ENCODE data around the gene DPEP1.

The DPEP1 gene

DNA sequence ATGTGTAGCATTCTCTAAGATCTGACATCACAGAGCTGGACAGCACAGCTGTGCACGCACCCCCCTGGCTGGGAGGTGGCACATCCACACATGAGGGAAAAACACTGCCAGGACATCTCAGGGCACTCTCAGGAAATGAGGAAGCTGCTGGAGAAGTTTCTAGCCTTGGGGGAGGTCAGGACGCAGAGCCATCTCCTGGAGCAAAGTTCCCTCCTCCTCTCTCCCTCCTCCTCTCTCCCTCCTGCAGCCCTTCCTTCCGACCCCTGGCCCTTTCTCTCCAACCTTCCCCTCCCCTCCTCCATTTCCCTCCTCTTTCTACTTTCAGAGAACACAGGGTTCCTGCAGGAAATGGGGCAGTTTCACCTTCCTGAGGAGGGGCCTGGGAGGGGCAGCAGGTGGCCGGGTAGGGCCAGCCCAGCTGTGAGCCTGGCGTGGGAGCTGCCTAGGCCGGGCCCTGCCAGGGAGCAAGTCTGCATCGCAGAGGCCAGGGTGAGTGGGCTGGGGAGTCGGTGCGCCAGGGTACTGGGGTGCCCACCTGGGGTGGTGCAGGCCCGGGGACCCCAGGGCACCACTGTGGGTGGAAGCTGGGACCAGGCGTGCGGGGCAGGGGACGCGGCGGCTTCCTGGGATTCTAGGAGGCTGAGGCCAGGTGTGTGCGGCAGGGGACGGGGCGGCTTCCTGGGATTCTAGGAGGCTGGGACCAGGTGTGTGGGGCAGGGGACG, at the start of gene DPEP1:
DPEP1 (plus strand) TSS at position 412 of the 723 bp plus-strand sequence. CDS start 16,769 bp downstream, outside the sequence.
- TF ChIP-seq, protein P1, sequence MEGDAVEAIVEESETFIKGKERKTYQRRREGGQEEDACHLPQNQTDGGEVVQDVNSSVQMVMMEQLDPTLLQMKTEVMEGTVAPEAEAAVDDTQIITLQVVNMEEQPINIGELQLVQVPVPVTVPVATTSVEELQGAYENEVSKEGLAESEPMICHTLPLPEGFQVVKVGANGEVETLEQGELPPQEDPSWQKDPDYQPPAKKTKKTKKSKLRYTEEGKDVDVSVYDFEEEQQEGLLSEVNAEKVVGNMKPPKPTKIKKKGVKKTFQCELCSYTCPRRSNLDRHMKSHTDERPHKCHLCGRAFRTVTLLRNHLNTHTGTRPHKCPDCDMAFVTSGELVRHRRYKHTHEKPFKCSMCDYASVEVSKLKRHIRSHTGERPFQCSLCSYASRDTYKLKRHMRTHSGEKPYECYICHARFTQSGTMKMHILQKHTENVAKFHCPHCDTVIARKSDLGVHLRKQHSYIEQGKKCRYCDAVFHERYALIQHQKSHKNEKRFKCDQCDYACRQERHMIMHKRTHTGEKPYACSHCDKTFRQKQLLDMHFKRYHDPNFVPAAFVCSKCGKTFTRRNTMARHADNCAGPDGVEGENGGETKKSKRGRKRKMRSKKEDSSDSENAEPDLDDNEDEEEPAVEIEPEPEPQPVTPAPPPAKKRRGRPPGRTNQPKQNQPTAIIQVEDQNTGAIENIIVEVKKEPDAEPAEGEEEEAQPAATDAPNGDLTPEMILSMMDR (IDR thresholded peaks at IDR 0.05), result no peak
- Histone ChIP-seq H3K27me3 (no peaks in the 10 kb centered on the region), H3K36me3 (no peaks in the 10 kb centered on the region), H3K4me3 (ENCODE audit: low read depth in 1 of 2, low read length in 1 of 2) (no peak within 1 kb of the TSS), H3K9me3 (no peaks in the 10 kb centered on the region), H3K4me1 (ENCODE audit: control insufficient read depth in 1 of 2, insufficient read depth in 1 of 2, low read depth in 1 of 2, low read length in 1 of 2) (no peaks in the 10 kb centered on the region), H3K27ac (no peak within 1 kb of the TSS)

DNA sequence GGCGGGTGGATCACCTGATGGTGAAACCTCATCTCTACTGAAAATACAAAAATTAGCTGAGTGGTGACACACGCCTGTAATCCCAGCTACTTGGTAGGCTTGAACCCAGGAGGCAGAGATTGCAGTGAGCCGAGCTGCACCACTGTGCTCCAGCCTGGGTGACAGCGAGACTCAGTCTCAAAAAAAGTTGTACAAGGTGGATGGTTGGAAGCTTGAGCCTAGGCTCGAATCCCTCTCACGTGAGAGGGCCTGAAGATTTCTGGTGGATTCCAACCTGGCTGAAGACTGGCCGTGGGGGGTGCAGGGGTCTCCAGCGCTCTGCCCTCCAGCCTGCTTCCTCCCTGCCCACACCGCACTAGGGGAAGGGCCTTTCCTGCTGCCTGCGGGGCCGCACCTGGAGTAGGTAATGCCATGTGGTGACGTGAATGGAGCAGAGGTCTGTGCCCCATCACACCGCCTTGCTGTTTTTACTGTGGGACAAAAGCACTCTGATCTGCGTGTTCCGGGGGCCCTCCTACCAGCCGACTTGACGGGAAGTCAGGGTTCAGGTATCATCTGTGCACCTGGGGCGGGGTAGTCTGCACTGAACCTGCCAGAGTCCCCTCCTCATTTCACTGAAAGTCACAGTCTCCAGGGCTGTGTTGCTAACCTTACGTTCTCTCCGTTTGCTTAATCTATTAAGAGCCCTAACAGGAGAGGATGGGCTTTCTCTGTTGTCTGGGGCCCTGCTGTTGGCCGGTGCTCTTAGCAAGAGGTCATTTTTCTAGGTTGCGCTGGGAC, 48.8 kb upstream of the DPEP1 start:
- Histone ChIP-seq H3K4me3 (ENCODE audit: low read depth in 1 of 2, low read length in 1 of 2) (no peak overlapping the region), H3K27me3 (peaks cover 17% of the 10 kb centered on the region), H3K9me3 (no peaks in the 10 kb centered on the region), H3K4me1 (ENCODE audit: control insufficient read depth in 1 of 2, insufficient read depth in 1 of 2, low read depth in 1 of 2, low read length in 1 of 2) (peaks cover 33 to 38% of the 10 kb centered on the region in 2 experiments), H3K36me3 (peaks cover 33% of the 10 kb centered on the region), H3K27ac (no peak overlapping the region)
- TF ChIP-seq, protein P1 (IDR thresholded peaks at IDR 0.05), result no peak

DNA sequence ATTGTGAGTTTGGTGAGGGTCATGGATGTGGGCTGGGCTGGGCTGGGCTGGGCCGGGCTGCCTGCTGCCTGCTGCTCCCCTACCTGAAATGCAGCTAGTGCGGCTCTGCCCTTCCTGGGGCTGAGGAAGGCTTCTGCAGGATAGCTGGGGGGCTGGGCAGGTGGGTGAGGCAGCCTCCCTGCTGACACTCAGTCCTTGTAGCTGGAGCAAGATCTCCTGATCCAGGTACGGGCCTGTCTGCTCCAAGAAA, 48.3 kb upstream of the DPEP1 start:
- Histone ChIP-seq H3K9me3 (no peaks in the 10 kb centered on the region), H3K36me3 (peaks cover 33% of the 10 kb centered on the region), H3K27me3 (peaks cover 17% of the 10 kb centered on the region), H3K27ac (peak overlapping the region; percentile 61), H3K4me3 (ENCODE audit: low read depth in 1 of 2, low read length in 1 of 2) (peak overlapping the region; percentile 41 to 52), H3K4me1 (ENCODE audit: control insufficient read depth in 1 of 2, insufficient read depth in 1 of 2, low read depth in 1 of 2, low read length in 1 of 2) (peaks cover 30 to 32% of the 10 kb centered on the region in 2 experiments)
- TF ChIP-seq, protein P1 (IDR thresholded peaks at IDR 0.05), result no peak

DNA sequence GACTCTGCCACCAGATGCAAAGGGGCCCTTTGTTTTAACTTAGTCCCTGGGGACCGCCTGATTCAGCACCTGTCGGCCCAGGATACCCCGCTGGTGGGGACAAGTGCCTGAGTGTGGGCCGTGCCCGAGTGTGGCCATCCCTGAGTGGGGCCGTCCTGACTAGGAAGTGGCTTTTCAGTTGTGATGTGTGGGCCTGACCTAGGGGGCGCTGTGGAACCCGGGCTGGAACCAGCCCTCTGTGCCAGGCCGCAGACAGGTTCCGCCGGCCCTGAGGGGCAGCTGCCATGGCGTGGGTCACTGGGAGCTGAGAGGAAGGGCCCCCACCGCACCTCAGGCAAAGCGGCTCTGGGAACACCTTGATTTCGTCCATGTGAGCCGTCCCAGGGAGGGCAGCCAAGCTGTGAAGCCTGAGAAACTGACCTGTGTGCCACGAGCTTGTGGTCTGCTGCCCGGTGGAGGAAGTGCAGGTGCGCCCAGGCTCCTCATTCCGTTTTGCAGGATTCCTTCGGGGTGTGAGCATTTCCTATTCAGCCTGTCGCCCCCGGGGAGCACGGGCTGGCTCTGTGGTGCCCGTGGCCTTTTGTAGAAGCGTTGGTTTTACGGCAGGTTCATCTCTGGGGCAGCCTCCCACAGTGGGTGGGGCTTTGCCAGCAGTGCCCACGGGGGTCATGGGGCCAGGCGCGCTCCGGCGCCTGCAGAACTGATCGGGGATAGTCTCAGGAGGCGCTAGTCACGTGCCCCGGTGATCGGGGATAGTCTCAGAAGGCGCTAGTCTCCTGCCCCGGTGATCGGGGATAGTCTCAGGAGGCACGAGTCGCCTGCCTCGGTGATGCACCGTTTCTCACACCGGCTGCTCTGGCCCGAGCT, 47.7 kb upstream of the DPEP1 start:
- Histone ChIP-seq H3K27ac (peak overlapping the region; percentile 61), H3K4me1 (ENCODE audit: control insufficient read depth in 1 of 2, insufficient read depth in 1 of 2, low read depth in 1 of 2, low read length in 1 of 2) (peaks cover 28 to 32% of the 10 kb centered on the region in 2 experiments), H3K4me3 (ENCODE audit: low read depth in 1 of 2, low read length in 1 of 2) (peak overlapping the region; percentile 41 to 52), H3K27me3 (peaks cover 21% of the 10 kb centered on the region), H3K9me3 (no peaks in the 10 kb centered on the region), H3K36me3 (peaks cover 33% of the 10 kb centered on the region)
- TF ChIP-seq, protein P1 (IDR thresholded peaks at IDR 0.05), result no peak
